Endothelial cell of umbilical vein (primary cell): Measurements from ENCODE around the gene FLRT1. TPM values are rescaled to one million over a fixed set of nuclear protein-coding genes. Genes with fewer than 3 reads are reported as not detected.

Experiments used
- BruUV-seq: library from RNA; stranded (reverse); fragments of 400-500 nt; replicated peaks from 2 replicates; lab custom pipeline; 2021; lab: Mats Ljungman, UMichigan
- CTCF ChIA-PET: fragments of 300-600, 350-600 bp; sonication (Branson Sonifier 250); formaldehyde crosslinking; loops from one replicate; lab custom pipeline; 2021; ENCODE audit warnings: antibody characterized with exemption, inconsistent platforms; lab: Charles Lee
- POLR2A ChIA-PET: fragments of 300-600, 350-600 bp; sonication (Branson Sonifier 250); formaldehyde crosslinking; loops from one replicate; lab custom pipeline; 2021; ENCODE audit warnings: antibody characterized with exemption, inconsistent platforms; lab: Charles Lee
- DNase-seq: peaks from one replicate; pipeline ENCODE4 v3.0.0-alpha.2; 2011; ENCODE audit warnings: low read depth, low spot score
- FAIRE-seq: peaks from 2 replicates; lab custom pipeline; 2011; peaks lifted over from hg19 to GRCh38; lab: Jason Lieb, UNC
- H2AFZ ChIP-seq: 2 replicates; pipeline ENCODE4 v1.6.0; 2012; ENCODE audit warnings: low read depth, low read length, control low read depth, inconsistent platforms
- H3K27ac ChIP-seq: 2 replicates; pipeline ENCODE4 v1.5.1; 2011; ENCODE audit warnings: low read depth, mild to moderate bottlenecking, control low read depth, low read length, moderate library complexity; ENCODE audit not compliant: insufficient read depth
- H3K27me3 ChIP-seq, 2 experiments: 2 replicates each; pipeline versions ENCODE4 v1.6.0 to v1.6.1; 2011; ENCODE audit warnings: low read length in 2 of 2, mixed read lengths in 1 of 2; ENCODE audit not compliant: control insufficient read depth in 2 of 2, insufficient read depth in 2 of 2
- H3K36me3 ChIP-seq, 2 experiments: 2 replicates in 1 of 2; 3 replicates in 1 of 2; pipeline ENCODE4 v1.5.1; 2011; ENCODE audit warnings: low read length in 2 of 2, mild to moderate bottlenecking in 1 of 2, moderate library complexity in 1 of 2; ENCODE audit not compliant: control insufficient read depth in 2 of 2, insufficient read depth in 2 of 2; ENCODE audit errors: extremely low read depth in 1 of 2
- H3K4me1 ChIP-seq: 3 replicates; pipeline ENCODE4 v1.5.1; 2011; ENCODE audit warnings: mild to moderate bottlenecking, low read length; ENCODE audit not compliant: control insufficient read depth, insufficient read depth; ENCODE audit errors: extremely low read depth
- H3K4me2 ChIP-seq: 2 replicates; pipeline ENCODE4 v1.6.1; 2011; ENCODE audit warnings: low read length, control low read depth, mixed read lengths; ENCODE audit not compliant: insufficient read depth
- H3K4me3 ChIP-seq, 3 experiments: fragments of 200-600 bp in 1 of 3; sonication (generic), shearing (Covaris generic) in 1 of 3; replicated peaks in 1 of 3; 2 replicates each; pipeline ENCODE4 v1.5.1; 2011 to 2016; ENCODE audit warnings: control low read depth in 3 of 3, low read length in 3 of 3, mild to moderate bottlenecking in 2 of 3, inconsistent platforms in 1 of 3, low read depth in 1 of 3, moderate library complexity in 1 of 3; ENCODE audit not compliant: insufficient read depth in 1 of 3
- H3K79me2 ChIP-seq: 2 replicates; pipeline ENCODE4 v1.6.0; 2012; ENCODE audit warnings: low read length, inconsistent platforms; ENCODE audit not compliant: control insufficient read depth, insufficient read depth
- H3K9ac ChIP-seq: replicated peaks from 2 replicates; pipeline ENCODE3; 2011; ENCODE audit warnings: low read length, control low read depth; ENCODE audit not compliant: insufficient read depth; ENCODE audit errors: extremely low read depth
- H3K9me1 ChIP-seq: replicated peaks from 3 replicates; pipeline ENCODE4 v1.6.0; 2011; ENCODE audit warnings: mild to moderate bottlenecking, low read length; ENCODE audit not compliant: control insufficient read depth, insufficient read depth; ENCODE audit errors: extremely low read depth
- H3K9me3 ChIP-seq: replicated peaks from 2 replicates; pipeline ENCODE4 v1.5.1; 2012; ENCODE audit warnings: low read length, inconsistent platforms; ENCODE audit not compliant: control insufficient read depth, insufficient read depth
- H4K20me1 ChIP-seq: replicated peaks from 2 replicates; pipeline ENCODE3; 2011; ENCODE audit warnings: mild to moderate bottlenecking, low read length; ENCODE audit not compliant: control insufficient read depth, insufficient read depth; ENCODE audit errors: extremely low read depth
- EZH2 ChIP-seq: IDR thresholded peaks from 2 replicates; pipeline ENCODE4 v1.6.1; 2012; ENCODE audit warnings: borderline replicate concordance, low read depth, mild to moderate bottlenecking, moderate library complexity, low read length, inconsistent platforms; ENCODE audit not compliant: severe bottlenecking
- FOS ChIP-seq: IDR thresholded peaks from 2 replicates; pipeline ENCODE4 v1.6.1; 2011; ENCODE audit warnings: mild to moderate bottlenecking, low read length, moderate library complexity, borderline replicate concordance; ENCODE audit not compliant: insufficient read depth
- GATA2 ChIP-seq: IDR thresholded peaks from 2 replicates; pipeline ENCODE4 v1.7.0; 2011; ENCODE audit warnings: low read depth, mild to moderate bottlenecking, moderate library complexity, mixed read lengths, low read length; ENCODE audit not compliant: insufficient read length, insufficient read depth
- JUN ChIP-seq: IDR thresholded peaks from 2 replicates; pipeline ENCODE4 v1.6.1; 2011; ENCODE audit warnings: borderline replicate concordance, low read depth; ENCODE audit not compliant: insufficient read length, insufficient read depth
- MAX ChIP-seq: IDR thresholded peaks from 2 replicates; pipeline ENCODE4 v1.6.1; 2011; ENCODE audit not compliant: insufficient read depth, insufficient read length
- MYC ChIP-seq: IDR thresholded peaks from one replicate; pipeline ENCODE4 v1.6.1; 2011; ENCODE audit warnings: mild to moderate bottlenecking, low read depth, low read length
- POLR2A ChIP-seq: IDR thresholded peaks from 2 replicates; pipeline ENCODE4 v1.6.1; 2012; ENCODE audit warnings: low read depth, mild to moderate bottlenecking, control low read depth, low read length
- POLR2AphosphoS5 ChIP-seq: IDR thresholded peaks from 2 replicates; pipeline ENCODE4 v1.6.1; 2012; ENCODE audit warnings: low read depth, mild to moderate bottlenecking, control low read depth, low read length, moderate library complexity; ENCODE audit not compliant: insufficient read depth
- dilution Hi-C: fragments of 300-500 bp; cut with MboI; formaldehyde crosslinking; loops from one replicate; pipeline ENCODE4 v1.15.0; 2019; ENCODE audit warnings: low sequenced_read_pairs; ENCODE audit not compliant: extremely low pct_ligation_motif_present
- intact Hi-C: fragments of 100-400 bp; cut with micrococcal nuclease; formaldehyde crosslinking; loops from one replicate; pipeline ENCODE4 v1.10.0; 2022
- polyA plus RNA-seq, 4 experiments: library from polyadenylated mRNA; depleted of rRNA in 3 of 4; stranded (reverse) in 3 of 4; unstranded in 1 of 4; fragments of >200 nt; gene quantifications; 2 replicates each; pipeline versions ENCODE4 v1.2.1 to v1.2.3, GENCODE V29; 2011 to 2012; ENCODE audit warnings: missing spikeins in 1 of 4
- total RNA-seq: library from RNA; stranded (reverse); gene quantifications from 2 replicates; pipeline ENCODE4 v1.2.3, GENCODE V29; 2021
- TF ChIP-seq, protein P1 (sequence below), 2 donors: IDR thresholded peaks; 1 replicate in 1 of 2; 2 replicates in 1 of 2; pipeline ENCODE4 v1.5.1; 2011; ENCODE audit warnings: low read length in 2 of 2, mild to moderate bottlenecking in 2 of 2, moderate library complexity in 2 of 2, control low read depth in 1 of 2, inconsistent platforms in 1 of 2, low read depth in 1 of 2; ENCODE audit not compliant: insufficient read depth in 1 of 2; ENCODE audit errors: extremely low read depth in 1 of 2

Gene FLRT1
- total and polyA plus RNA-seq, 2 donors (not counting 3 experiments of a cell fraction or from before 2014, with no cell fraction given) = not detected

- ChIA-PET CTCF (no interaction called here), POLR2A (no interaction called here)
- FAIRE-seq (no peak), DNase-seq (no peak)
- H3K4me2 ChIP-seq = no peak overlapping the region
- no peaks in the 10 kb centered on the region for H3K9me1 ChIP-seq
- no peak overlapping the region for H3K4me3 ChIP-seq
- H3K4me1 ChIP-seq = peaks cover 10% of the 10 kb centered on the region
- H2AFZ ChIP-seq = no peak overlapping the region
- intact Hi-C loops (no loop called here), dilution Hi-C loops (no loop called here)
- H3K9me3 ChIP-seq = no peaks in the 10 kb centered on the region
- no peak overlapping the region for H3K27ac ChIP-seq
- H3K9ac ChIP-seq = no peak overlapping the region
- BruUV-seq = no TSS peak
- H3K79me2 ChIP-seq = no peaks in the 10 kb centered on the region
- H3K27me3 ChIP-seq = no peaks in the 10 kb centered on the region
- TF ChIP-seq GATA2 (no peak), POLR2AphosphoS5 (no peak), JUN (no peak), EZH2 (no peak), POLR2A (no peak), MAX (no peak), FOS (no peak), MYC (no peak)
- TF ChIP-seq, protein P1, sequence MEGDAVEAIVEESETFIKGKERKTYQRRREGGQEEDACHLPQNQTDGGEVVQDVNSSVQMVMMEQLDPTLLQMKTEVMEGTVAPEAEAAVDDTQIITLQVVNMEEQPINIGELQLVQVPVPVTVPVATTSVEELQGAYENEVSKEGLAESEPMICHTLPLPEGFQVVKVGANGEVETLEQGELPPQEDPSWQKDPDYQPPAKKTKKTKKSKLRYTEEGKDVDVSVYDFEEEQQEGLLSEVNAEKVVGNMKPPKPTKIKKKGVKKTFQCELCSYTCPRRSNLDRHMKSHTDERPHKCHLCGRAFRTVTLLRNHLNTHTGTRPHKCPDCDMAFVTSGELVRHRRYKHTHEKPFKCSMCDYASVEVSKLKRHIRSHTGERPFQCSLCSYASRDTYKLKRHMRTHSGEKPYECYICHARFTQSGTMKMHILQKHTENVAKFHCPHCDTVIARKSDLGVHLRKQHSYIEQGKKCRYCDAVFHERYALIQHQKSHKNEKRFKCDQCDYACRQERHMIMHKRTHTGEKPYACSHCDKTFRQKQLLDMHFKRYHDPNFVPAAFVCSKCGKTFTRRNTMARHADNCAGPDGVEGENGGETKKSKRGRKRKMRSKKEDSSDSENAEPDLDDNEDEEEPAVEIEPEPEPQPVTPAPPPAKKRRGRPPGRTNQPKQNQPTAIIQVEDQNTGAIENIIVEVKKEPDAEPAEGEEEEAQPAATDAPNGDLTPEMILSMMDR (IDR thresholded peaks at IDR 0.05; ENCODE audit: extremely low read depth in 1 of 2, insufficient read depth in 1 of 2, low read depth in 1 of 2, low read length in 2 of 2) = no peak
- H4K20me1 ChIP-seq = no peaks in the 10 kb centered on the region
- no peaks in the 10 kb centered on the region for H3K36me3 ChIP-seq
Observed at GRCh38 chr11:64011371-64011770, 24.4 kb upstream of the FLRT1 start.
